K562 (cell line): Measurements from ENCODE around the gene CEP20. TPM values are rescaled to one million over a fixed set of nuclear protein-coding genes. Genes with fewer than 3 reads are reported as not detected.

ENCODE experiments used
- BACH1 ChIP-seq: fragments of 200-800 bp; sonication (Bioruptor generic); IDR thresholded peaks from 2 replicates; pipeline ENCODE4 v1.6.1; 2016; ENCODE audit warnings: missing genetic modification characterization, missing compliant biosample characterization
- CBX8 ChIP-seq: fragments of 200-600 bp; sonication (generic); IDR thresholded peaks from 2 replicates; pipeline ENCODE4 v1.6.1; 2012; ENCODE audit warnings: borderline replicate concordance, mixed run types, low read depth, mild to moderate bottlenecking, moderate library complexity, mixed read lengths, low read length, control low read depth, inconsistent platforms; ENCODE audit not compliant: poor library complexity, severe bottlenecking; ENCODE audit errors: extremely low read depth
- FOS ChIP-seq: IDR thresholded peaks from 3 replicates; pipeline ENCODE4 v1.6.1; 2011; ENCODE audit not compliant: insufficient read length; ENCODE audit errors: extremely low read depth
- LARP7 ChIP-seq: fragments of 450-650 bp; IDR thresholded peaks from 2 replicates; pipeline ENCODE4 v1.6.1; 2016
- MXI1 ChIP-seq: IDR thresholded peaks from 2 replicates; pipeline ENCODE4 v1.6.1; 2011; ENCODE audit warnings: low read depth, mild to moderate bottlenecking, improper control_type of control experiment, low read length
- PHF20 ChIP-seq: fragments of 450-650 bp; IDR thresholded peaks from 2 replicates; pipeline ENCODE4 v1.6.1; 2018; ENCODE audit not compliant: partially characterized antibody
- SOX6 ChIP-seq: fragments of 450-650 bp; IDR thresholded peaks from 2 replicates; pipeline ENCODE4 v1.6.1; 2014; ENCODE audit warnings: mild to moderate bottlenecking
- TCF7 ChIP-seq: sonication (generic); IDR thresholded peaks from 2 replicates; pipeline ENCODE4 v1.6.1; 2016; ENCODE audit warnings: antibody characterized with exemption, borderline replicate concordance
- ZNF140 ChIP-seq: fragments of 250-450 bp; sonication (Bioruptor Pico); IDR thresholded peaks from 2 replicates; pipeline ENCODE4 v1.8.0; 2021; ENCODE audit warnings: moderate library complexity, mild to moderate bottlenecking, inconsistent platforms
- ZNF146 ChIP-seq: IDR thresholded peaks from one replicate; pipeline ENCODE4 v1.6.1; 2018; ENCODE audit warnings: missing compliant biosample characterization; ENCODE audit not compliant: unreplicated experiment
- ZNF224 ChIP-seq: sonication (generic); formaldehyde crosslinking; IDR thresholded peaks from 2 replicates; pipeline ENCODE4 v1.8.0; 2022; ENCODE audit warnings: mild to moderate bottlenecking, missing genetic modification reagents
- ZNF583 ChIP-seq: fragments of 250-450 bp; sonication (Bioruptor Pico); IDR thresholded peaks from 2 replicates; pipeline ENCODE4 v1.4.0; 2020
- ZNF766 ChIP-seq: fragments of 200-800 bp; sonication (Bioruptor generic); conservative IDR thresholded peaks from 2 replicates; pipeline ENCODE4 v1.6.1; 2016; ENCODE audit warnings: missing genetic modification characterization, missing compliant biosample characterization
- ZNF778 ChIP-seq: fragments of 450-650 bp; formaldehyde crosslinking; IDR thresholded peaks from 2 replicates; pipeline ENCODE4 v1.4.0; 2020; ENCODE audit warnings: mild to moderate bottlenecking, moderate library complexity
- polyA plus RNA-seq, 8 experiments: library from polyadenylated mRNA; depleted of rRNA in 4 of 8; stranded (reverse) in 5 of 8; unstranded in 3 of 8; fragments of >200 nt; fragmentation: Nextera tagmentation in 2 of 8; fragmentation: Illumina TruSeq in 1 of 8; extraction: Ambion mirVana in 2 of 8; extraction: Trizol in 1 of 8; gene quantifications; 2 replicates each; pipeline versions ENCODE4 v1.2.1 to v1.2.3, GENCODE V29; 2011 to 2014; ENCODE audit warnings: inconsistent platforms in 1 of 8, missing spikeins in 1 of 8
- total RNA-seq, 7 experiments: library from RNA; depleted of rRNA in 6 of 7; stranded (reverse); fragments of >200 nt in 6 of 7; fragmentation: Illumina TruSeq in 2 of 7; extraction: Trizol in 2 of 7; gene quantifications; 2 replicates each; pipeline versions ENCODE4 v1.2.1 to v1.2.3, GENCODE V29; 2011 to 2021; ENCODE audit warnings: low replicate concordance in 1 of 7
- TF ChIP-seq, protein P1 (sequence below): fragments of 200-800 bp; sonication (Bioruptor generic); IDR thresholded peaks from 2 replicates; pipeline ENCODE4 v1.6.1; 2017; ENCODE audit warnings: missing genetic modification characterization, missing compliant biosample characterization
- TF ChIP-seq, protein P2 (sequence below): fragments of 450-650 bp; formaldehyde crosslinking; IDR thresholded peaks from 2 replicates; pipeline ENCODE4 v1.4.0; 2020; ENCODE audit warnings: mild to moderate bottlenecking
- TF ChIP-seq, protein P3 (sequence below): fragments of 450-650 bp; IDR thresholded peaks from 2 replicates; pipeline ENCODE4 v1.6.1; 2016; ENCODE audit warnings: mild to moderate bottlenecking
- TF ChIP-seq, protein P4 (sequence below): fragments of 450-650 bp; conservative IDR thresholded peaks from 2 replicates; pipeline ENCODE4 v1.6.1; 2016; ENCODE audit warnings: missing genetic modification characterization, low read depth, mild to moderate bottlenecking, control low read depth, missing compliant biosample characterization
- TF ChIP-seq, protein P5 (sequence below): fragments of 450-650 bp; IDR thresholded peaks from 2 replicates; pipeline ENCODE4 v1.6.1; 2016; ENCODE audit warnings: missing biosample characterization, missing genetic modification characterization
- TF ChIP-seq, protein P6 (sequence below): fragments of 250-450 bp; sonication (Bioruptor Pico); IDR thresholded peaks from 2 replicates; pipeline ENCODE4 v1.5.1; 2021; ENCODE audit warnings: mild to moderate bottlenecking

CEP20 gene
- total and polyA plus RNA-seq, 9 of the 15 experiments (the other 6 are each of a cell fraction or from before 2014, with no cell fraction given) = 41.3 to 150 (median 104) TPM

- TF ChIP-seq, protein P1, sequence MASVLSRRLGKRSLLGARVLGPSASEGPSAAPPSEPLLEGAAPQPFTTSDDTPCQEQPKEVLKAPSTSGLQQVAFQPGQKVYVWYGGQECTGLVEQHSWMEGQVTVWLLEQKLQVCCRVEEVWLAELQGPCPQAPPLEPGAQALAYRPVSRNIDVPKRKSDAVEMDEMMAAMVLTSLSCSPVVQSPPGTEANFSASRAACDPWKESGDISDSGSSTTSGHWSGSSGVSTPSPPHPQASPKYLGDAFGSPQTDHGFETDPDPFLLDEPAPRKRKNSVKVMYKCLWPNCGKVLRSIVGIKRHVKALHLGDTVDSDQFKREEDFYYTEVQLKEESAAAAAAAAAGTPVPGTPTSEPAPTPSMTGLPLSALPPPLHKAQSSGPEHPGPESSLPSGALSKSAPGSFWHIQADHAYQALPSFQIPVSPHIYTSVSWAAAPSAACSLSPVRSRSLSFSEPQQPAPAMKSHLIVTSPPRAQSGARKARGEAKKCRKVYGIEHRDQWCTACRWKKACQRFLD (CRISPR knock-in tag) = 0 out of 2 replicates have a peak, but pooled peaks have one; percentile 16
- TF ChIP-seq TCF7 (no peak), ZNF778 (CRISPR knock-in tag) (no peak), MXI1 (no peak), ZNF146 (CRISPR knock-in tag) (no peak), ZNF140 (CRISPR knock-in tag) (no peak), ZNF224 (no peak), SOX6 (no peak), BACH1 (tag) (peak; percentile 92), LARP7 (no peak), PHF20 (no peak), FOS (no peak), ZNF766 (CRISPR knock-in tag) (no peak), ZNF583 (CRISPR knock-in tag) (no peak), CBX8 (no peak)
- TF ChIP-seq, protein P2, sequence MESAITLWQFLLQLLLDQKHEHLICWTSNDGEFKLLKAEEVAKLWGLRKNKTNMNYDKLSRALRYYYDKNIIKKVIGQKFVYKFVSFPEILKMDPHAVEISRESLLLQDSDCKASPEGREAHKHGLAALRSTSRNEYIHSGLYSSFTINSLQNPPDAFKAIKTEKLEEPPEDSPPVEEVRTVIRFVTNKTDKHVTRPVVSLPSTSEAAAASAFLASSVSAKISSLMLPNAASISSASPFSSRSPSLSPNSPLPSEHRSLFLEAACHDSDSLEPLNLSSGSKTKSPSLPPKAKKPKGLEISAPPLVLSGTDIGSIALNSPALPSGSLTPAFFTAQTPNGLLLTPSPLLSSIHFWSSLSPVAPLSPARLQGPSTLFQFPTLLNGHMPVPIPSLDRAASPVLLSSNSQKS (CRISPR knock-in tag) = no peak
- TF ChIP-seq, protein P3, sequence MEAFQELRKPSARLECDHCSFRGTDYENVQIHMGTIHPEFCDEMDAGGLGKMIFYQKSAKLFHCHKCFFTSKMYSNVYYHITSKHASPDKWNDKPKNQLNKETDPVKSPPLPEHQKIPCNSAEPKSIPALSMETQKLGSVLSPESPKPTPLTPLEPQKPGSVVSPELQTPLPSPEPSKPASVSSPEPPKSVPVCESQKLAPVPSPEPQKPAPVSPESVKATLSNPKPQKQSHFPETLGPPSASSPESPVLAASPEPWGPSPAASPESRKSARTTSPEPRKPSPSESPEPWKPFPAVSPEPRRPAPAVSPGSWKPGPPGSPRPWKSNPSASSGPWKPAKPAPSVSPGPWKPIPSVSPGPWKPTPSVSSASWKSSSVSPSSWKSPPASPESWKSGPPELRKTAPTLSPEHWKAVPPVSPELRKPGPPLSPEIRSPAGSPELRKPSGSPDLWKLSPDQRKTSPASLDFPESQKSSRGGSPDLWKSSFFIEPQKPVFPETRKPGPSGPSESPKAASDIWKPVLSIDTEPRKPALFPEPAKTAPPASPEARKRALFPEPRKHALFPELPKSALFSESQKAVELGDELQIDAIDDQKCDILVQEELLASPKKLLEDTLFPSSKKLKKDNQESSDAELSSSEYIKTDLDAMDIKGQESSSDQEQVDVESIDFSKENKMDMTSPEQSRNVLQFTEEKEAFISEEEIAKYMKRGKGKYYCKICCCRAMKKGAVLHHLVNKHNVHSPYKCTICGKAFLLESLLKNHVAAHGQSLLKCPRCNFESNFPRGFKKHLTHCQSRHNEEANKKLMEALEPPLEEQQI = no peak
- TF ChIP-seq, protein P4, sequence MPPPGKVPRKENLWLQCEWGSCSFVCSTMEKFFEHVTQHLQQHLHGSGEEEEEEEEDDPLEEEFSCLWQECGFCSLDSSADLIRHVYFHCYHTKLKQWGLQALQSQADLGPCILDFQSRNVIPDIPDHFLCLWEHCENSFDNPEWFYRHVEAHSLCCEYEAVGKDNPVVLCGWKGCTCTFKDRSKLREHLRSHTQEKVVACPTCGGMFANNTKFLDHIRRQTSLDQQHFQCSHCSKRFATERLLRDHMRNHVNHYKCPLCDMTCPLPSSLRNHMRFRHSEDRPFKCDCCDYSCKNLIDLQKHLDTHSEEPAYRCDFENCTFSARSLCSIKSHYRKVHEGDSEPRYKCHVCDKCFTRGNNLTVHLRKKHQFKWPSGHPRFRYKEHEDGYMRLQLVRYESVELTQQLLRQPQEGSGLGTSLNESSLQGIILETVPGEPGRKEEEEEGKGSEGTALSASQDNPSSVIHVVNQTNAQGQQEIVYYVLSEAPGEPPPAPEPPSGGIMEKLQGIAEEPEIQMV = no peak
- TF ChIP-seq, protein P5, sequence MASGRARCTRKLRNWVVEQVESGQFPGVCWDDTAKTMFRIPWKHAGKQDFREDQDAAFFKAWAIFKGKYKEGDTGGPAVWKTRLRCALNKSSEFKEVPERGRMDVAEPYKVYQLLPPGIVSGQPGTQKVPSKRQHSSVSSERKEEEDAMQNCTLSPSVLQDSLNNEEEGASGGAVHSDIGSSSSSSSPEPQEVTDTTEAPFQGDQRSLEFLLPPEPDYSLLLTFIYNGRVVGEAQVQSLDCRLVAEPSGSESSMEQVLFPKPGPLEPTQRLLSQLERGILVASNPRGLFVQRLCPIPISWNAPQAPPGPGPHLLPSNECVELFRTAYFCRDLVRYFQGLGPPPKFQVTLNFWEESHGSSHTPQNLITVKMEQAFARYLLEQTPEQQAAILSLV (tag) = peak; percentile 56; the same call in 1 of the 2 replicates
- TF ChIP-seq, protein P6, sequence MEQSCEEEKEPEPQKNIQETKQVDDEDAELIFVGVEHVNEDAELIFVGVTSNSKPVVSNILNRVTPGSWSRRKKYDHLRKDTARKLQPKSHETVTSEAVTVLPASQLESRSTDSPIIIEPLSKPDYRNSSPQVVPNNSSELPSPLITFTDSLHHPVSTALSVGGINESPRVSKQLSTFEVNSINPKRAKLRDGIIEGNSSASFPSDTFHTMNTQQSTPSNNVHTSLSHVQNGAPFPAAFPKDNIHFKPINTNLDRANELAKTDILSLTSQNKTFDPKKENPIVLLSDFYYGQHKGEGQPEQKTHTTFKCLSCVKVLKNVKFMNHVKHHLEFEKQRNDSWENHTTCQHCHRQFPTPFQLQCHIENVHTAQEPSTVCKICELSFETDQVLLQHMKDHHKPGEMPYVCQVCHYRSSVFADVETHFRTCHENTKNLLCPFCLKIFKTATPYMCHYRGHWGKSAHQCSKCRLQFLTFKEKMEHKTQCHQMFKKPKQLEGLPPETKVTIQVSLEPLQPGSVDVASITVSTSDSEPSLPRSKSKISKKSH (CRISPR knock-in tag) = no peak
Measured at GRCh38 chr16:15879255-15879811, 9.1 kb downstream of the CEP20 start (continued).
